Measurements from ENCODE around the gene BTG1. TPM values are rescaled to one million over a fixed set of nuclear protein-coding genes. Genes with fewer than 3 reads are reported as not detected.
A peak's percentile ranks its signal among the peaks of the same experiment; 100 is the strongest.

BTG1 gene, protein sequence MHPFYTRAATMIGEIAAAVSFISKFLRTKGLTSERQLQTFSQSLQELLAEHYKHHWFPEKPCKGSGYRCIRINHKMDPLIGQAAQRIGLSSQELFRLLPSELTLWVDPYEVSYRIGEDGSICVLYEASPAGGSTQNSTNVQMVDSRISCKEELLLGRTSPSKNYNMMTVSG
- 3.8 and 8.1 TPM in 2 replicates for total RNA-seq (2012; rRNA removed)
- polyA plus RNA-seq (2012; rRNA removed), result 33.5 and 43.3 TPM in 2 replicates
- 3.7 and 12.0 TPM in 2 replicates for polyA plus RNA-seq (2012; cell fraction: cytosol; rRNA removed)
- polyA plus RNA-seq (2012; cell fraction: nucleus; rRNA removed; ENCODE audit: low replicate concordance), result 4.7 and 12.8 TPM in 2 replicates
- Bru-seq, nascent RNA, result percentile 90 among the genes with signal in this experiment
- BruChase-seq, experiment 1, labeled RNA remaining after a 6-hour chase, result percentile 65 among the genes with signal in this experiment
- percentile 94 among the genes with signal in this experiment for BruChase-seq, experiment 2, labeled RNA remaining after a 2-hour chase
- long read RNA-seq, full-length matches to known transcripts, result 59 of 60 reads
- long read RNA-seq, partial matches to known transcripts, result 0 of 60 reads
- long read RNA-seq, other reads (novel, unspliced or antisense), result 1 of 60 reads

DNA sequence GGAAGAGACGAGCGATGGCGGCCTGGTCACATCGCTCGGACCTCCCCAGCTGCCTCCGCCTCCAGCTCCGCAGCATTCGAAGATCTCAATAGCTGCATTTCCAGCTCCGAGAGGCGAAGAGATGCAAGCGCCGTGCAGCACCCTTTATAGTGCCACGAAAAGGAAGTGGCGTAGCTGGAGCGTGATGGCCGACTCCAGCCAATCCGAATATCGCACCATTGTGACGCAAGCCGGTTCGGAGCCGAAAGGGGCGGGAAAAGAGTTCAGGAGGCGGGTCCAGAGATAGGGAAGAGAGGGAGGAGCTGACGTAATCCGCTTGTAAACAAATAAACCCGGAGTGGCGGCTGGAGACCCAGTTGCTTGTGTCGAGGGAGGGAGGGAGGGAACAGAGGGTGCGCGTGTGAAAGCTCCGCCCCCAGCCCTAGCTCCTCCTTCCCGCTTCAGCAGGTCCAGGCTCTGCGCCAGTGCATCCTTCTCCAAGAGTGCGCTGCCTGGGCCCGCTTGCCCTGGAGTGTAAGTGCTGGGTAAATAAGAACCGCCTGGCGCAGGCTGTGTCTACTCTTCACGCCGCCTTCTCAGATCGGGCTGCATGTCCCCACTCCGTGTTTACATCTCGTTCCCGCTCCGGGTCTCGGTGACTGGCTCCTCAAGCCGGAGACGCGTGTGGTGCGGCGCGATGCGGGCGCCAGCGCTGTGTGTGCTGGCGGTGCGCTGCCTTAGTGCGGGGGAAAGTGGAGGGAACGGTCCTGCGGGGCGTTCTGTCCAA lies at the start of gene BTG1:
Gene BTG1 (minus strand): TSS at position 116 of the 766 bp plus-strand sequence. CDS start 311 bp downstream, outside the sequence.
- peak; percentile 100 for DNase-seq
- intact Hi-C loops (cut with micrococcal nuclease) (loop anchor here (1.0 to 5.0 kb wide), 6 partner anchors 151 to 525 kb away; no protein-coding TSS in a partner anchor), in situ Hi-C loops (cut with MboI; ENCODE audit: low sequenced_read_pairs) (loop anchor here (10.0 kb wide), 1 partner anchor 761 kb away; no protein-coding TSS in a partner anchor), dilution Hi-C loops (cut with HindIII; ENCODE audit: low sequenced_read_pairs, unreplicated experiment) (no loop called here)
- H3K4me2 ChIP-seq (ENCODE audit: low read depth, low read length), result peak within 1 kb of the TSS; percentile 80
- peak; percentile 85 for ATAC-seq (ENCODE audit: low read depth)
- peak within 1 kb of the TSS; percentile 62 for H3K4ac ChIP-seq (ENCODE audit: low read depth, low read length)
- H4K91ac ChIP-seq (ENCODE audit: insufficient read depth, low read depth, low read length), result peak within 1 kb of the TSS; percentile 60
- H3K56ac ChIP-seq (ENCODE audit: extremely low read depth, insufficient read depth, low read length), result peak within 1 kb of the TSS; percentile 79
- H3K4me3 ChIP-seq (ENCODE audit: insufficient read depth, low read depth, low read length), result peak within 1 kb of the TSS; percentile 88
- peak within 1 kb of the TSS; percentile 67 for H2BK120ac ChIP-seq (ENCODE audit: low read depth, low read length)
- no TSS peak for BruUV-seq (replicated peaks)
- peak within 1 kb of the TSS; percentile 80 for H3K18ac ChIP-seq (ENCODE audit: low read depth, low read length)
- peak within 1 kb of the TSS; percentile 98 for H3K9ac ChIP-seq (ENCODE audit: low read depth, low read length)
- peak within 1 kb of the TSS; percentile 59; the same call in 1 of the 2 replicates for H2BK20ac ChIP-seq (ENCODE audit: low read depth, low read length)
- H3K27me3 ChIP-seq (ENCODE audit: control insufficient read depth, insufficient read depth, low read length), result no peaks in the 10 kb centered on the region
- H3K9me1 ChIP-seq (ENCODE audit: insufficient read depth, low read length), result no peaks in the 10 kb centered on the region
- H3K14ac ChIP-seq (replicated peaks; ENCODE audit: low read depth, low read length), result peak within 1 kb of the TSS; percentile 88
- peak within 1 kb of the TSS; percentile 83 for H3K23ac ChIP-seq (ENCODE audit: low read depth, low read length)
- H4K20me1 ChIP-seq (ENCODE audit: insufficient read depth, low read length), result peaks cover 27% of the 10 kb centered on the region
- H4K8ac ChIP-seq (ENCODE audit: low read depth in 2 of 2, low read length in 2 of 2), result peak within 1 kb of the TSS; percentile 27 to 30; a peak in 2 of 4 replicates
- ChIA-PET POLR2A (ENCODE audit: unreplicated experiment) (interaction anchor here (0.5 to 1.6 kb wide), 16 partner anchors 8 to 921 kb away, joined by 3 to 18 read pairs (median 4); no protein-coding TSS in a partner anchor), CTCF (interaction anchor here (0.6 to 1.2 kb wide), 10 partner anchors 9 to 764 kb away, joined by 3 to 5 read pairs (median 3); no protein-coding TSS in a partner anchor)
- peak within 1 kb of the TSS; percentile 99 for H2AFZ ChIP-seq (replicated peaks; ENCODE audit: low read length, poor library complexity)
- H2BK15ac ChIP-seq (ENCODE audit: low read depth, low read length), result peak within 1 kb of the TSS; percentile 64; the same call in 1 of the 3 replicates
- peak within 1 kb of the TSS; percentile 93 for H2AK9ac ChIP-seq (replicated peaks; ENCODE audit: low read depth, low read length, poor library complexity)
- peak within 1 kb of the TSS; percentile 92 for H3K27ac ChIP-seq (ENCODE audit: insufficient read depth, low read length)
- peaks cover 26% of the 10 kb centered on the region for H3K36me3 ChIP-seq (ENCODE audit: control insufficient read depth, insufficient read depth, low read length)
- no peaks in the 10 kb centered on the region for H3K4me1 ChIP-seq (ENCODE audit: control insufficient read depth, insufficient read depth, low read length)
- 0 out of 4 replicates have a peak, but pooled peaks cover 3 to 5% of the 10 kb centered on the region in 2 experiments for H3K79me1 ChIP-seq (ENCODE audit: low read depth in 1 of 2, low read length in 2 of 2)
- no peaks in the 10 kb centered on the region for H3K9me3 ChIP-seq (ENCODE audit: control insufficient read depth, insufficient read depth, low read length)
- peak within 1 kb of the TSS; percentile 14; the same call in 1 of the 2 replicates for H2AK5ac ChIP-seq (ENCODE audit: low read depth, low read length)
- 1% methylated on average over 33 of the region's 61 CpGs; no CpG with 5 or more reads in 1 of the 2 experiments for WGBS, 2 experiments (ENCODE audit: extremely low coverage in 2 of 2, insufficient read length in 1 of 2)
- H2BK5ac ChIP-seq (ENCODE audit: low read depth, low read length, poor library complexity, severe bottlenecking), result peak within 1 kb of the TSS; percentile 86
- H4K5ac ChIP-seq (ENCODE audit: low read depth, low read length), result peak within 1 kb of the TSS; percentile 11; the same call in 1 of the 2 replicates
- TF ChIP-seq RAD21 (IDR thresholded peaks at IDR 0.05; ENCODE audit: low read length) (peak; percentile 32), POLR2A (IDR thresholded peaks at IDR 0.05; ENCODE audit: low read depth, low read length) (peak; percentile 100), CEBPB (IDR thresholded peaks at IDR 0.05; ENCODE audit: low read depth, low read length) (peak; percentile 93), RFX5 (IDR thresholded peaks at IDR 0.05; ENCODE audit: low read depth, low read length) (peak; percentile 69), CHD1 (IDR thresholded peaks at IDR 0.05; ENCODE audit: low read depth, low read length) (peak; percentile 96; the same call in 1 of the 2 replicates), RCOR1 (IDR thresholded peaks at IDR 0.05; ENCODE audit: insufficient replicate concordance, low read length) (no peak), NFE2L2 (IDR thresholded peaks at IDR 0.05; ENCODE audit: low read depth, low read length) (peak; percentile 39; the same call in 1 of the 2 replicates), MAZ (IDR thresholded peaks at IDR 0.05; ENCODE audit: borderline replicate concordance, low read depth, low read length) (peak; percentile 71; the same call in 1 of the 2 replicates), BHLHE40 (IDR thresholded peaks at IDR 0.05; ENCODE audit: low read depth, low read length) (0 out of 2 replicates have a peak, but pooled peaks have one; percentile 20), SMC3 (IDR thresholded peaks at IDR 0.05; ENCODE audit: low read depth, low read length) (no peak)
- TF ChIP-seq, protein P1, sequence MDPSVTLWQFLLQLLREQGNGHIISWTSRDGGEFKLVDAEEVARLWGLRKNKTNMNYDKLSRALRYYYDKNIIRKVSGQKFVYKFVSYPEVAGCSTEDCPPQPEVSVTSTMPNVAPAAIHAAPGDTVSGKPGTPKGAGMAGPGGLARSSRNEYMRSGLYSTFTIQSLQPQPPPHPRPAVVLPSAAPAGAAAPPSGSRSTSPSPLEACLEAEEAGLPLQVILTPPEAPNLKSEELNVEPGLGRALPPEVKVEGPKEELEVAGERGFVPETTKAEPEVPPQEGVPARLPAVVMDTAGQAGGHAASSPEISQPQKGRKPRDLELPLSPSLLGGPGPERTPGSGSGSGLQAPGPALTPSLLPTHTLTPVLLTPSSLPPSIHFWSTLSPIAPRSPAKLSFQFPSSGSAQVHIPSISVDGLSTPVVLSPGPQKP (IDR thresholded peaks at IDR 0.05; ENCODE audit: borderline replicate concordance, low read depth, low read length), result no peak
- TF ChIP-seq, protein P2, sequence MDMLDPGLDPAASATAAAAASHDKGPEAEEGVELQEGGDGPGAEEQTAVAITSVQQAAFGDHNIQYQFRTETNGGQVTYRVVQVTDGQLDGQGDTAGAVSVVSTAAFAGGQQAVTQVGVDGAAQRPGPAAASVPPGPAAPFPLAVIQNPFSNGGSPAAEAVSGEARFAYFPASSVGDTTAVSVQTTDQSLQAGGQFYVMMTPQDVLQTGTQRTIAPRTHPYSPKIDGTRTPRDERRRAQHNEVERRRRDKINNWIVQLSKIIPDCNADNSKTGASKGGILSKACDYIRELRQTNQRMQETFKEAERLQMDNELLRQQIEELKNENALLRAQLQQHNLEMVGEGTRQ (IDR thresholded peaks at IDR 0.05; ENCODE audit: low read depth, low read length), result peak; percentile 72
